ENCODE results near the gene KLHDC7B.

DNA sequence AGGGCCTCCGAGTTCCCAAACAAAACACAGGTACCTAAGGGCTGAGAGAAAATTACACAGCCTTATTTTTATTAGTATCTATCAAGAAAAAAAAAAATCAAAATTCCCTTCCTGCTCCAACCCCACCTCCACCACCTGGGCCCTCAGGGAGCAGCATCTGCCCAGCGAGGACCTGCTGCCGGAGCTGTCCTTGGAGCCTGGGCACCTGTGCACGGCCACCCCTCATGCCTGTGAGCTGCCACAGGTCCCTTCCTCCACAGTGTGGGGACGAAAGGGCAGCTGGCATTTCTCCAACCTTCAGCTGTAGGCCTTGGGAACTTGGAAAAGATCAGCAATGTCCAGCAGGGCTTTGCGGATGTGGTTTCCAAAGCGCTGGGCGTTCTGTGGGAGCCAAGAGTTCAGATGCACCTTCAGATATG, 23.4 kb downstream of the KLHDC7B start:
- TF ChIP-seq, protein P1, sequence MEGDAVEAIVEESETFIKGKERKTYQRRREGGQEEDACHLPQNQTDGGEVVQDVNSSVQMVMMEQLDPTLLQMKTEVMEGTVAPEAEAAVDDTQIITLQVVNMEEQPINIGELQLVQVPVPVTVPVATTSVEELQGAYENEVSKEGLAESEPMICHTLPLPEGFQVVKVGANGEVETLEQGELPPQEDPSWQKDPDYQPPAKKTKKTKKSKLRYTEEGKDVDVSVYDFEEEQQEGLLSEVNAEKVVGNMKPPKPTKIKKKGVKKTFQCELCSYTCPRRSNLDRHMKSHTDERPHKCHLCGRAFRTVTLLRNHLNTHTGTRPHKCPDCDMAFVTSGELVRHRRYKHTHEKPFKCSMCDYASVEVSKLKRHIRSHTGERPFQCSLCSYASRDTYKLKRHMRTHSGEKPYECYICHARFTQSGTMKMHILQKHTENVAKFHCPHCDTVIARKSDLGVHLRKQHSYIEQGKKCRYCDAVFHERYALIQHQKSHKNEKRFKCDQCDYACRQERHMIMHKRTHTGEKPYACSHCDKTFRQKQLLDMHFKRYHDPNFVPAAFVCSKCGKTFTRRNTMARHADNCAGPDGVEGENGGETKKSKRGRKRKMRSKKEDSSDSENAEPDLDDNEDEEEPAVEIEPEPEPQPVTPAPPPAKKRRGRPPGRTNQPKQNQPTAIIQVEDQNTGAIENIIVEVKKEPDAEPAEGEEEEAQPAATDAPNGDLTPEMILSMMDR (IDR thresholded peaks at IDR 0.05): no peak
- no peak for TF ChIP-seq ZFX (IDR thresholded peaks at IDR 0.05; ENCODE audit: borderline replicate concordance)
